K562 (cell line): ENCODE results near the gene ZNF566. TPM values are rescaled to one million over a fixed set of nuclear protein-coding genes. Genes with fewer than 3 reads are reported as not detected.

ENCODE experiments used
- CUX1 ChIP-seq: fragments of 200-800 bp; sonication (Bioruptor generic); IDR thresholded peaks from 2 replicates; pipeline ENCODE4 v1.6.1; 2016; ENCODE audit warnings: missing genetic modification characterization, missing compliant biosample characterization
- HCFC1 ChIP-seq: IDR thresholded peaks from 2 replicates; pipeline ENCODE4 v1.6.1; 2012; ENCODE audit warnings: low read depth, low read length, improper control_type of control experiment
- ZFP36 ChIP-seq: fragments of 150-350 bp; IDR thresholded peaks from 2 replicates; pipeline ENCODE4 v1.6.1; 2018; ENCODE audit warnings: low read length, low read depth; ENCODE audit not compliant: partially characterized antibody
- ZNF197 ChIP-seq: fragments of 200-800 bp; sonication (Bioruptor generic); IDR thresholded peaks from 2 replicates; pipeline ENCODE4 v1.6.1; 2016; ENCODE audit warnings: low read depth, missing genetic modification characterization, missing compliant biosample characterization
- ZNF232 ChIP-seq: sonication (generic); formaldehyde crosslinking; IDR thresholded peaks from 2 replicates; pipeline ENCODE4 v1.8.0; 2022; ENCODE audit warnings: mild to moderate bottlenecking, missing genetic modification reagents
- ZNF282 ChIP-seq: sonication (generic); formaldehyde crosslinking; IDR thresholded peaks from 2 replicates; pipeline ENCODE4 v1.8.1; 2023; ENCODE audit warnings: missing genetic modification reagents
- ZNF318 ChIP-seq, 2 experiments: fragments of 450-650 bp; IDR thresholded peaks; 2 replicates each; pipeline ENCODE4 v1.6.1; 2016; ENCODE audit warnings: mild to moderate bottlenecking in 2 of 2, borderline replicate concordance in 1 of 2, low read depth in 1 of 2, moderate library complexity in 1 of 2
- ZNF57 ChIP-seq: fragments of 450-650 bp; formaldehyde crosslinking; IDR thresholded peaks from 2 replicates; pipeline ENCODE4 v1.4.0; 2020; ENCODE audit warnings: mild to moderate bottlenecking, moderate library complexity
- polyA plus RNA-seq, 8 experiments: library from polyadenylated mRNA; depleted of rRNA in 4 of 8; stranded (reverse) in 5 of 8; unstranded in 3 of 8; fragments of >200 nt; fragmentation: Nextera tagmentation in 2 of 8; fragmentation: Illumina TruSeq in 1 of 8; extraction: Ambion mirVana in 2 of 8; extraction: Trizol in 1 of 8; gene quantifications; 2 replicates each; pipeline versions ENCODE4 v1.2.1 to v1.2.3, GENCODE V29; 2011 to 2014; ENCODE audit warnings: inconsistent platforms in 1 of 8, missing spikeins in 1 of 8
- total RNA-seq, 7 experiments: library from RNA; depleted of rRNA in 6 of 7; stranded (reverse); fragments of >200 nt in 6 of 7; fragmentation: Illumina TruSeq in 2 of 7; extraction: Trizol in 2 of 7; gene quantifications; 2 replicates each; pipeline versions ENCODE4 v1.2.1 to v1.2.3, GENCODE V29; 2011 to 2021; ENCODE audit warnings: low replicate concordance in 1 of 7
- TF ChIP-seq, protein P1 (sequence below): fragments of 450-650 bp; formaldehyde crosslinking; IDR thresholded peaks from 2 replicates; pipeline ENCODE4 v1.4.0; 2020; ENCODE audit warnings: mild to moderate bottlenecking
- TF ChIP-seq, protein P2 (sequence below): fragments of 450-650 bp; conservative IDR thresholded peaks from 2 replicates; pipeline ENCODE4 v1.6.1; 2016; ENCODE audit warnings: missing genetic modification characterization, low read depth, mild to moderate bottlenecking, missing compliant biosample characterization, moderate library complexity

The ZNF566 gene
- total and polyA plus RNA-seq, 9 of the 15 experiments (the other 6 are each of a cell fraction or from before 2014, with no cell fraction given): 5.5 to 11.4 (median 9.7) TPM

DNA sequence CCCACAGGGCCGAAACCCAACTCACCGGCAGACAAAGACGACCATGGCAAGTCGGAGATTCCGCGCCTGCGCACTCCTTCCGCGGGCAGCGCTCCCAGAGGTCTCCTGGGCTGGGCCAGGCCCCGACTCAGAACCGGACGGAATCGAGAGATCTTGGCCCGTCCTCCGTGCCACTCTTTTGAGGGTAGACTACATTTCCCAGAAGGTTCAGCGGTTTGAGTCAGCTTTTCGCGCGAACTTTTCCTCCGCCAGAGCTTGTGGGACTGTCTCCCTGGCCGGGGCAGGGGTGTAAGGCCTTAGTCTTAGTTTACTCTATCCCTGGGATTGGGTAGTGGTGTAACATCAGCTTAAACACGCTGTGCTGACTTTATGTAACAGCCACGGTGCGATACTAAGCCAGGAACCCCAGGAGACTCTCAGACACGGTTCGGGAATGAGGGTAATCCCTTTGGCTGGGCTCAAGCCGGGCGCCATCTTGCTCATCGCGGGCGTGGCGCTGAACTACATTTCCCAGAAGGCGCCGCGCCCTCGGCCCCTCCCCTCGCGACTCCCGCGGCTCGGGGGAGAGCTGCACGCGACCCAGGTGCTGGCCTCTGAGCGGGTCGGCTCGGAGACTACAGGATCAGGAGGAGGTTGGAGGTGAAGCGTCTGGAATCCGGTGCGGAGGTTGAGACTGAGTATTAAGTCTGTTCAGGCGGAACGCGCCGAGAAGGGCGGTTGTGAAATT is 39.0 kb upstream of the ZNF566 start, which contains the start of gene ZNF260 (continued):
- TF ChIP-seq ZNF318 (IDR thresholded peaks at IDR 0.05; ENCODE audit: borderline replicate concordance in 1 of 2, low read depth in 1 of 2) (no peak), ZNF282 (CRISPR knock-in tag) (no peak), HCFC1 (peak; percentile 84), ZFP36 (no peak), ZNF57 (CRISPR knock-in tag) (no peak), CUX1 (CRISPR knock-in tag) (no peak), ZNF197 (0 out of 2 replicates have a peak, but pooled peaks have one; percentile 60), ZNF232 (CRISPR knock-in tag) (no peak)
- TF ChIP-seq, protein P1, sequence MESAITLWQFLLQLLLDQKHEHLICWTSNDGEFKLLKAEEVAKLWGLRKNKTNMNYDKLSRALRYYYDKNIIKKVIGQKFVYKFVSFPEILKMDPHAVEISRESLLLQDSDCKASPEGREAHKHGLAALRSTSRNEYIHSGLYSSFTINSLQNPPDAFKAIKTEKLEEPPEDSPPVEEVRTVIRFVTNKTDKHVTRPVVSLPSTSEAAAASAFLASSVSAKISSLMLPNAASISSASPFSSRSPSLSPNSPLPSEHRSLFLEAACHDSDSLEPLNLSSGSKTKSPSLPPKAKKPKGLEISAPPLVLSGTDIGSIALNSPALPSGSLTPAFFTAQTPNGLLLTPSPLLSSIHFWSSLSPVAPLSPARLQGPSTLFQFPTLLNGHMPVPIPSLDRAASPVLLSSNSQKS (CRISPR knock-in tag): no peak
- TF ChIP-seq, protein P2, sequence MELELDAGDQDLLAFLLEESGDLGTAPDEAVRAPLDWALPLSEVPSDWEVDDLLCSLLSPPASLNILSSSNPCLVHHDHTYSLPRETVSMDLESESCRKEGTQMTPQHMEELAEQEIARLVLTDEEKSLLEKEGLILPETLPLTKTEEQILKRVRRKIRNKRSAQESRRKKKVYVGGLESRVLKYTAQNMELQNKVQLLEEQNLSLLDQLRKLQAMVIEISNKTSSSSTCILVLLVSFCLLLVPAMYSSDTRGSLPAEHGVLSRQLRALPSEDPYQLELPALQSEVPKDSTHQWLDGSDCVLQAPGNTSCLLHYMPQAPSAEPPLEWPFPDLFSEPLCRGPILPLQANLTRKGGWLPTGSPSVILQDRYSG (tag): 0 out of 2 replicates have a peak, but pooled peaks have one; percentile 47
